ENCODE data around the gene TRIM25.
"Not testable (repeated sequence)": the region's sequence is repeated elsewhere in the genome, so short reads cannot be mapped to it uniquely, and the experiment has no call there.

Gene TRIM25, protein sequence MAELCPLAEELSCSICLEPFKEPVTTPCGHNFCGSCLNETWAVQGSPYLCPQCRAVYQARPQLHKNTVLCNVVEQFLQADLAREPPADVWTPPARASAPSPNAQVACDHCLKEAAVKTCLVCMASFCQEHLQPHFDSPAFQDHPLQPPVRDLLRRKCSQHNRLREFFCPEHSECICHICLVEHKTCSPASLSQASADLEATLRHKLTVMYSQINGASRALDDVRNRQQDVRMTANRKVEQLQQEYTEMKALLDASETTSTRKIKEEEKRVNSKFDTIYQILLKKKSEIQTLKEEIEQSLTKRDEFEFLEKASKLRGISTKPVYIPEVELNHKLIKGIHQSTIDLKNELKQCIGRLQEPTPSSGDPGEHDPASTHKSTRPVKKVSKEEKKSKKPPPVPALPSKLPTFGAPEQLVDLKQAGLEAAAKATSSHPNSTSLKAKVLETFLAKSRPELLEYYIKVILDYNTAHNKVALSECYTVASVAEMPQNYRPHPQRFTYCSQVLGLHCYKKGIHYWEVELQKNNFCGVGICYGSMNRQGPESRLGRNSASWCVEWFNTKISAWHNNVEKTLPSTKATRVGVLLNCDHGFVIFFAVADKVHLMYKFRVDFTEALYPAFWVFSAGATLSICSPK

DNA sequence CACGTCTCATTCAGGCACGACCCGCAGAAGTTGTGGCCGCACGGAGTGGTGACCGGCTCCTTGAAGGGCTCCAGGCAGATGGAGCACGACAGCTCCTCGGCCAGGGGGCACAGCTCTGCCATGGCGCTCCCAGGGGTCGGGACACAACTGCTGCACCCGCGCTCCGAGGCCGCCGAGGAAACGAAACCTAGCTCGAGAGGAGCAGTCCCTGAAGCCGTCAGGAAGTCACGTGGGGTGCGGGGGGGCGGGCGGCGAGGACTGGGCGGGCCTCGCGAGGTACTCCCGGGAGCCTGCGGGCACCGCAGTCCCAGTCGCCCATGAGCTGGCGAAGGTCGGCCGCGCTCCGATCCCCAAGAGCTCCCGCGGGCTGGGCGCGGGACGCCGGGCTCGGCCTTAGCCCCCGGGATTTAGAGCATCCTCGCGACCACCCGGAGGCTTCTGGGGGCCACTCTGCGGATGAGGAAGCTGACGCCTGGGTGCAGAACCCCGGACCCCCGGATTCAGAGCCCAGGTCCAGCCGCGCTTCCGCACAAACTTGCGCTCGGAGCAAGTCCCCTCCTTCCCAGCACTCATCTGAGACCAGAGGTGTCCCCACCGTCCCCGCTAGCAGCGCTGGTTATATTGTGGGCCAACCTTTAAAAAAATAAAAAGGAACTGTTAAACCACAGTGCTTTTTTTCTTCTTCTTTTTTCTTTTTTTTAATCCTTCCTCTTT is at the start of gene TRIM25:
TSS of gene TRIM25 (minus strand) at position 183 of the 714 bp plus-strand sequence. CDS start at position 122, 61 bp downstream.
- peak; percentile 69 to 83 for DNase-seq (ENCODE audit: extremely low read depth in 1 of 2, low read depth in 1 of 2)

GRCh38 chr17:56960596-56961538 is 47.0 kb upstream of the TRIM25 start, which contains the start of gene COIL:
COIL (minus strand) TSS chr17:56961050; CDS start chr17:56961019, 31 bp downstream.
- DNase-seq (ENCODE audit: extremely low read depth in 1 of 2, low read depth in 1 of 2), result peak; percentile 64 to 88

GRCh38 chr17:56956992-56957391 is 43.1 kb upstream of the TRIM25 start:
- no peak for DNase-seq (ENCODE audit: extremely low read depth in 1 of 2, low read depth in 1 of 2)

- no peak for DNase-seq (ENCODE audit: extremely low read depth in 1 of 2, low read depth in 1 of 2)
Observed at GRCh38 chr17:56949595-56949994, 35.7 kb upstream of the TRIM25 start.

DNA sequence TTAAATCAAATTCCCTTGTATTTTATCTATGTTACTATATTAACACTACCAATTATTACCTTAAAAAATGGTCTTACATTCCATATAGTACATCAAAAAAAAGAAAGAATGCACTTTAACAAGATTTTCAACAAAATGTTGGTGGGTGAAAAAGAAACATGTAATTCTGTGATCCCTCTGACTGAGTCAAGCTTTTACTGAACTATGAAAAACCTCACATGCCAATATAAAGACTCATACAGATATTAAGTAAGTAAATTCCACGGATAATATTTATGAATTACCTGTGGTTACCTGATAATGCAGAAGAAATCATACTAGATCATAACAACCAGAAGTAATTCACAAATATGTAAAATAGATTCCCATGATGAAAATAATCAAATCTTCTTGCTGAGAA is 34.6 kb upstream of the TRIM25 start:
- DNase-seq (ENCODE audit: extremely low read depth in 1 of 2, low read depth in 1 of 2), result no peak

DNA sequence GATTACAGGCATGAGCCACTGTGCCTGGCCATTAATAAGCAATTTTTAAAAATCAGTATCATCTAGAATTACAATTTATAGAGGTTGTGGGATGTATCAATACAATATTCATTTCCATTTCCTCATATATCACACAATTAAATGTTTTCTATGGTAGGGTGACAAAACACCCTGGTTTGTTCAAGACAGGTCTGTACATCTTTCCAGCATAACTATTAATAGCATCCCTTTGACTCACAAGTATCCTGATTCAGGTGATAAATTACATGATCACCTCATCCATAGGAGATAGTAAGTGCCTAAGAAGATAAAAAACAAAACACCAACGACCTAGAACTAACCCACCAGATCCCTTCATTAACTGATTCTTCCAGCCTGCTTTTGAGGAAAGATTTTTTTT is 33.9 kb upstream of the TRIM25 start:
- DNase-seq (ENCODE audit: extremely low read depth in 1 of 2, low read depth in 1 of 2), result no peak

DNA sequence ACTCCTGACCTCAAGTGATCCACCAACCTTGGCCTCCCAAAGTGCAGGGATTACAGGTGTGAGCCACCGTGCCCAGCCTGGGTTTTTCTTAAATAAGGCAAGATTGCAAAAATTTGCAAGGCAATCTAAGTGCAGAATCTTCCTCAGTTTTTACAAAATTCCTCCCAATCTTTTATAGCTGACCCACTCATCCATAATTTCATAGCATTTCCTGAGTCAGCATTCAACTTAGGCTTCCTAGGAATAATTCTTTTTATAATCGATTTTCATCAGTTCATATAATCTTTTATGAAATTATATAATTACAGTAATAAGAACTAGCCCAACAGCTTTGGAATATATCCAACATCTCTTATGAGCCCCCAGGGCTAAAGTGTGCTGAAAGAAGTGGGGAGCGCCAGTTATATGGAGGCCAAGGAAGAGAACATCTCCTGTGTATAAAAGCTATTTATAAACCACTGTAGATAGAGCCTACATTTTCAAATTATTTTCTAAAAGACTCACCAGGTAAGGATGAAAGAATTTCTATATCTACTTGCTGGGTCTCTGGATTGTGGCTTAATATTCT is 32.2 kb upstream of the TRIM25 start:
- DNase-seq (ENCODE audit: extremely low read depth in 1 of 2, low read depth in 1 of 2), result no peak

DNA sequence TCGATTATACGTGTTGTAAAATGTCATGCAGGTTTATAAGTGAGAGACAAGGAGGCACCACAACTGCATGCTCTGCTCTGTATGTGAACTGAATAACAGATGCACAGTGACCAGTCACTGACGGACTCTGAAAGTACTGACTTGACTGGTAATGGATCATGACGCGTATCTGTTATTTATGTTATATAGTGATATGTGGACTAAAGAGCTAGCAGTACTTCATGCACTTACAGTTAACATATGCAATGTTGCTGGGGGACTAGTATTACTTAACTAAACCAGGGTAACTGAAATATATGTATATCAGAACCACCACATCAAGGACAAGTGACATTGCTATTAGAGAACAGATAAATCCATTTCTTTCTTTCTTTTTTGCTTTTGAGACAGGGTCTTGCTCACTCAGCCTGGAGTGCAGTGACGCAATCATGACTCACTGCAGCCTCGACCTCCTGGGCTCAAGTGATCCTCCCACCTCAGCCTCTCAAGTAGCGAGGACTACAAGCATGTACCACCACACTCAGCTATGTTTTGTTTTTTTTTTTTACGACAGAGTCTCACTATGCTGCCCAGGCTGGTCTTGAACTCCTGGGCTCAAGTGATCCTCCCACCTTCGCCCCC is 29.8 kb upstream of the TRIM25 start:
- no peak for DNase-seq (ENCODE audit: extremely low read depth in 1 of 2, low read depth in 1 of 2)

DNA sequence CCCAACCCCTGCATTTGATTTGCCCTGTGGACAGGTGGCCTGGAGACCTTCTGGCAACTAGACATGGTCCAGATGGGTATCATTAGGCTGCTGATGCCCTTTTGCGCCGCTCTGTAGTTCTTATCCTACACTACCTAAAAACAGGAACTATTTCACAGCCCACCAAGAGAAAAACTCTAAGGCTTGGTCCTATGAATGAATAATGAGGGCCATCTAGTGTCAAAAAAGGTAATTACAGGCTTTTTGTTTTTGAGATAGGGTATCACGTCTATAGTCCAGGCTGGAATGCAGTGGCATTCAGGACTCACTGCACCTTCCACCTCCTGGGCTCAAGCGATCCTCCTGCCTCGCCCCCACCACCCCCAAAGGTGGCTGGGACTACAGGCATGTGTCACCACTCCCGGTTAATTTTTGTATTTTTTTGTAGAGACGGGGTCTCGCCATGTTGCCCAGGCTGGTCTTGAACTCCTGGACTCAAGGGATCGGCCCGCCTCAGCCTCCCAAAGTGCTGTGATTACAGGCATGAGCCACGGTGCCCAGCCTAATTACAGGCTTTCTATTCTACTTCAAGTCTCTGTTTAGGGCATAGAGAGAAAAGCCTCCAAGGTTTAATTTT is 26.1 kb upstream of the TRIM25 start:
- DNase-seq (ENCODE audit: extremely low read depth in 1 of 2, low read depth in 1 of 2), result no peak

- DNase-seq (ENCODE audit: extremely low read depth in 1 of 2, low read depth in 1 of 2), result not testable (repeated sequence)
Observed at GRCh38 chr17:56938206-56938605, 24.4 kb upstream of the TRIM25 start.

DNA sequence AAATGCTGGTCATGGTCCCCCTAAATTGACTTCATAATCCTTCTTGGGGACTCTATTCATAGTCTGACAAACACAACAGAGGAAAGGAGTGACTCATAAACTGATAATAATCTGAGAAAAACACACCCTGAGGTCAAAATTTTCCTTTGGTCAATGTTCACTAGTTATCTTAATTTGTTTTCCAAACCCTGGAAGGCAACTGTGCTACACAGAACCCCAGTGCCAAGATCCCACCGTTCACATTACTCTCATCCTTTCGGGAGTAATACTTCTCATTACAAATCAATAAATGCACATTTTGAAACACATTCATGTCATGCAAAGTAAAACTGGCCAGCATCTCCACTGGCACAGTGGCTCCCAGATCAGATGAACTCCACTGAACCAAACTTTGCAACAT is 23.8 kb upstream of the TRIM25 start:
- DNase-seq (ENCODE audit: extremely low read depth in 1 of 2, low read depth in 1 of 2), result no peak

DNA sequence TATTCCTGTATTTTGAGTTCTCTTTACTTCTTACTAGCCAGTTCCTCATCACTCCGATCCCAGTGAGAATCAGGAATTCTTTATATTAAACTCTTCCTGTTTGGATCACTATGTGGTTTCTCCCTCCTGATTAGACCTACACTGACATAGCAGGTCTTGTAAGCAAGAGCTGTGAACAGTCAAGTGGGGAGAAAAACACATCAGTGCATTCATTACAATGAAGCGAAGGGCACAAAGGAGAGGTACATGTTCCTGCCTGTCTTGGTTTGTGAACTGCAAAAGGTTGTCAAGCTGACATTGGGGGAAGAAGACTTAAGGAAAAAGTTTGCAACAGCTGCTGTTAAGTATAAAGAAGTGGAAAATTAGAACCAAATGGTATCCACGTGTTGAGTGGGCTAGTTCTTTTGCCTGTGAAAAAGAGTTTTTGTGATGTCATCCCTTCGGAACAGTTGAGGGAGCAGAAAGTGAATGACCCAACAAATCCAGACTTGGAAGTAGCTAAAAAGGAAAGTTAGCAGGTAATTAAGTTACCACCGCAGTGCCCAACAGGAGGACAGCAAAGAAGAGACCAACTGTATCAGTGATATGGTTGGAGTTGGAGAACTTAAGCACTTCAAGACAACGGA is 23.0 kb upstream of the TRIM25 start:
- DNase-seq (ENCODE audit: extremely low read depth in 1 of 2, low read depth in 1 of 2), result no peak

DNA sequence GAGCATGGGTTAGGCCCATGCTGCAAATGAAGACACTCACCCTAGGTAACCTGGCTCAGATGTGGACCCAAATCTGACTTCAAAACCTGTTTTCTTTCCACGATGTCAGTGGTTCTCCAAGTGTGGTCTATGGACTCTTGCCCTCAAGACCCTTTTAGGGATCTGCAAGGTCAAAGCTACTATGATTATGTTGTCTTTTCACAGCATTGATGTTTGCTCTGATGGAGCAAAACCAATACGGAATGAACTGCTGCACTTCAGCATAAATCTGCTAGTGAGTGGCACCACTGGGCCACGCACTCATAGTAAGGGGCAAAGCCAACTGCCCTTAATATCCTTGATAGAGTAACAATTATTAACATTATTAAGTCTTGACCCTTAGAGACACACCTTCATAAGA is 21.6 kb upstream of the TRIM25 start:
- no peak for DNase-seq (ENCODE audit: extremely low read depth in 1 of 2, low read depth in 1 of 2)

- DNase-seq (ENCODE audit: extremely low read depth in 1 of 2, low read depth in 1 of 2), result no peak
Observed at GRCh38 chr17:56934280-56934679, 20.4 kb upstream of the TRIM25 start.

GRCh38 chr17:56933868-56934267 is 20.0 kb upstream of the TRIM25 start:
- DNase-seq (ENCODE audit: extremely low read depth in 1 of 2, low read depth in 1 of 2), result no peak

- DNase-seq (ENCODE audit: extremely low read depth in 1 of 2, low read depth in 1 of 2), result no peak
Observed at GRCh38 chr17:56933151-56933745, 19.4 kb upstream of the TRIM25 start.

DNA sequence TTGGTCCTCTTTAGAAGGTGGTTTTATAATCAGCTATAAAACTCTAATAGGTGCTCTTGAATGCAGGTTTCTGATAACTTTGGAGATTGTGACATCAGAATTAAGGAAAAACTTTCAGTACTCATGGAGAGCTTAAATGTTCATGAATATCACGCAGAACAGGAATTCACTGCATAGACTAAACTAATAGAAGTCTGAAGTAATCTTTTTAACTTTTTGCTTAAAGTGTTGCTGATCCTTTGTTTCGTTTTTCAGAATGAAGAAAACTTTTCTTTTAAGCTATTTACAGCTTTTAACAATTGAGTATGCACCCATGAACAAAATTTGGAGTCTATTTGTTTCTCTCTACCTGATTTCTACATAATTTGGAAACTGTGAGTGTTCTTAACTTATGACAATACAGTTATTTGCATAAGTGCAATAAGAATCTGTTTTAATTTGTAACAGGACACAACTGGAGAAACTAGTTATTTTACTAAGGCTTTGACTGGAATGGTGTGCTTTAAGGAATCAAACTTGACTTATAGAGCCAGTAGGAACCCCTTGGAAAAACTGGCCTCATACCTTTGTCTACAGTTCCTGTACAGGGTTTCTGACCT is 17.0 kb upstream of the TRIM25 start:
- no peak for DNase-seq (ENCODE audit: extremely low read depth in 1 of 2, low read depth in 1 of 2)

DNA sequence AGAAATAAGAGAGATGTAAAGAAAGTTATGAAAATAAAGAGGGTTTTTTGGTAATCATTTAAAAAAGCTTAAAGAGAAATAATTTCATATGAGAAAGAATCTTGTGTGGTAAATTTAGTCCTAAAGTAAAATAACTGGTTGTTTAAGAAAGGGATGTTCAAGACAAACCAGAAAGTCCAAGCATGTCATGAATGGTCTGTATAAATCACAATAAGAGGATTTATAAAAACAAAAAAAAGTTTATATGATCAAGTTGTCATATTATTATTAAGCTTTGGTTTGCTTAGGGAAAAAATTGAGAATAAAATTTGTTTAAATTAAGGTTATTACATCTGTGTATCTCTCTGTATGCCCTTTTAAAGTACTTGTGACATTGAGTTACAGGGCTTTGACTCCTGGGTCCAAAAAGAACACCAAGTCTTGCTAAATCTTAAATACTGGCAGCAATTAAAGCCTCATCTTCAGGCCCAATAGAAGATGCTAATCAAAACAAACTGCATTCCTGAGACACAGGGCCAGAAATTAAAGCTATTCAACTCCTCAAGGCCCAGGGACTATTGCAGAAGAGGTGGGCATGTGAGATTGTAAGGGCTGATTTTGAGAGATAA is 15.6 kb upstream of the TRIM25 start:
- no peak for DNase-seq (ENCODE audit: extremely low read depth in 1 of 2, low read depth in 1 of 2)

Data from activated CD8-positive, alpha-beta memory T cell treated with anti-CD3 and anti-CD28 coated beads for 1 hour (primary cell).